HUDEP-2 (cell line): ENCODE data around the gene RBM33.
"Not testable (repeated sequence)": the region's sequence is repeated elsewhere in the genome, so short reads cannot be mapped to it uniquely, and the experiment has no call there.

Experiments
- DNase-seq, 76 experiments: peaks; one replicate each; lab custom pipeline; 2025; ENCODE audit not compliant: unreplicated experiment in 76 of 76; lab: John Stamatoyannopoulos, UW

Gene RBM33

GRCh38 chr7:155644178-155644970 is at the start of gene RBM33:
RBM33 (plus strand) TSS chr7:155644661; CDS start chr7:155644877, 216 bp downstream.
- peak in 75 of 76 experiments; percentile 10 to 85 (median 62) for DNase-seq

- DNase-seq: no peak
These were observed 49.5 kb upstream of the RBM33 start for GRCh38 chr7:155594961-155595366.

GRCh38 chr7:155597753-155598140 is 46.7 kb upstream of the RBM33 start:
- no peak for DNase-seq

- peak in 65 of 76 experiments; percentile 3 to 81 (median 50) for DNase-seq
These were observed 45.7 kb upstream of the RBM33 start for GRCh38 chr7:155598810-155599210.

GRCh38 chr7:155602156-155602555 is 42.3 kb upstream of the RBM33 start:
- DNase-seq: no peak

GRCh38 chr7:155602750-155603149 is 41.7 kb upstream of the RBM33 start:
- DNase-seq: no peak

GRCh38 chr7:155603205-155603857 is 41.1 kb upstream of the RBM33 start:
- no peak for DNase-seq

GRCh38 chr7:155603858-155604503 is 40.5 kb upstream of the RBM33 start:
- DNase-seq: no peak

GRCh38 chr7:155604504-155604997 is 39.9 kb upstream of the RBM33 start:
- no peak for DNase-seq

GRCh38 chr7:155609185-155609584 is 35.3 kb upstream of the RBM33 start:
- no peak for DNase-seq

GRCh38 chr7:155610633-155611193 is 33.7 kb upstream of the RBM33 start:
- DNase-seq: no peak

GRCh38 chr7:155611808-155612447 is 32.5 kb upstream of the RBM33 start:
- DNase-seq: no peak

GRCh38 chr7:155612658-155613057 is 31.8 kb upstream of the RBM33 start:
- no peak for DNase-seq

- DNase-seq: not testable (repeated sequence)
These were observed 29.4 kb upstream of the RBM33 start for GRCh38 chr7:155615085-155615484.

GRCh38 chr7:155618708-155619633 is 25.5 kb upstream of the RBM33 start:
- no peak for DNase-seq

GRCh38 chr7:155619634-155620271 is 24.7 kb upstream of the RBM33 start:
- no peak for DNase-seq

GRCh38 chr7:155620497-155620896 is 24.0 kb upstream of the RBM33 start:
- DNase-seq: no peak

- no peak for DNase-seq
These were observed 23.0 kb upstream of the RBM33 start for GRCh38 chr7:155621418-155621980.

GRCh38 chr7:155624412-155624811 is 20.0 kb upstream of the RBM33 start:
- DNase-seq: no peak
